HEK293T (cell line): ENCODE data around the gene CAMK2D.

Source experiments
- CTCF ChIA-PET: fragments of 350-600 bp; formaldehyde crosslinking; extraction: SDS; loops from one replicate; lab custom pipeline; 2021; ENCODE audit warnings: antibody characterized with exemption, inconsistent platforms; lab: Yijun Ruan, JAX
- POLR2A ChIA-PET: fragments of 350-600 bp; formaldehyde crosslinking; extraction: SDS; loops from one replicate; lab custom pipeline; 2020; ENCODE audit warnings: antibody characterized with exemption, inconsistent platforms; lab: Yijun Ruan, JAX
- DNase-seq: peaks from one replicate; pipeline ENCODE4 v3.0.0; 2012; ENCODE audit warnings: mixed read lengths; ENCODE audit errors: extremely low spot score
- ARNT ChIP-seq: fragments of 450-650 bp; IDR thresholded peaks from 2 replicates; pipeline ENCODE4 v1.6.1; 2017; ENCODE audit warnings: mild to moderate bottlenecking
- BHLHE40 ChIP-seq: fragments of 450-650 bp; IDR thresholded peaks from 2 replicates; pipeline ENCODE4 v1.6.1; 2016; ENCODE audit warnings: mild to moderate bottlenecking, moderate library complexity, borderline replicate concordance
- CTBP1 ChIP-seq: fragments of 450-650 bp; IDR thresholded peaks from 2 replicates; pipeline ENCODE4 v1.6.1; 2016; ENCODE audit warnings: borderline replicate concordance
- ELF4 ChIP-seq: fragments of 450-650 bp; IDR thresholded peaks from 2 replicates; pipeline ENCODE4 v1.6.1; 2017; ENCODE audit warnings: antibody characterized with exemption
- FOXA1 ChIP-seq: fragments of 450-650 bp; IDR thresholded peaks from 2 replicates; pipeline ENCODE4 v1.6.1; 2016; ENCODE audit warnings: mild to moderate bottlenecking
- FOXK2 ChIP-seq: fragments of 450-650 bp; IDR thresholded peaks from 2 replicates; pipeline ENCODE4 v1.6.1; 2016; ENCODE audit warnings: mild to moderate bottlenecking
- FOXM1 ChIP-seq: fragments of 450-650 bp; IDR thresholded peaks from 2 replicates; pipeline ENCODE4 v1.6.1; 2017; ENCODE audit warnings: mild to moderate bottlenecking, borderline replicate concordance
- HDGF ChIP-seq: fragments of 450-650 bp; IDR thresholded peaks from 2 replicates; pipeline ENCODE4 v1.6.1; 2017; ENCODE audit warnings: antibody characterized with exemption, borderline replicate concordance
- L3MBTL2 ChIP-seq: fragments of 450-650 bp; conservative IDR thresholded peaks from 2 replicates; pipeline ENCODE4 v1.6.1; 2016; ENCODE audit warnings: mild to moderate bottlenecking
- LEF1 ChIP-seq: fragments of 450-650 bp; IDR thresholded peaks from 2 replicates; pipeline ENCODE4 v1.6.1; 2017; ENCODE audit warnings: mild to moderate bottlenecking, borderline replicate concordance
- NFRKB ChIP-seq: fragments of 450-650 bp; IDR thresholded peaks from 2 replicates; pipeline ENCODE4 v1.6.1; 2016; ENCODE audit warnings: mild to moderate bottlenecking, moderate library complexity
- SP1 ChIP-seq: fragments of 450-650 bp; IDR thresholded peaks from 2 replicates; pipeline ENCODE4 v1.6.1; 2017
- SUZ12 ChIP-seq: fragments of 450-650 bp; IDR thresholded peaks from 2 replicates; pipeline ENCODE4 v1.6.1; 2016; ENCODE audit warnings: mild to moderate bottlenecking
- TARDBP ChIP-seq: fragments of 450-650 bp; IDR thresholded peaks from 2 replicates; pipeline ENCODE4 v1.6.1; 2016
- ZNF384 ChIP-seq: fragments of 450-650 bp; IDR thresholded peaks from 2 replicates; pipeline ENCODE4 v1.6.1; 2016
- TF ChIP-seq, protein P1 (sequence below): fragments of 450-650 bp; IDR thresholded peaks from 2 replicates; pipeline ENCODE4 v1.6.1; 2016

CAMK2D gene

DNA sequence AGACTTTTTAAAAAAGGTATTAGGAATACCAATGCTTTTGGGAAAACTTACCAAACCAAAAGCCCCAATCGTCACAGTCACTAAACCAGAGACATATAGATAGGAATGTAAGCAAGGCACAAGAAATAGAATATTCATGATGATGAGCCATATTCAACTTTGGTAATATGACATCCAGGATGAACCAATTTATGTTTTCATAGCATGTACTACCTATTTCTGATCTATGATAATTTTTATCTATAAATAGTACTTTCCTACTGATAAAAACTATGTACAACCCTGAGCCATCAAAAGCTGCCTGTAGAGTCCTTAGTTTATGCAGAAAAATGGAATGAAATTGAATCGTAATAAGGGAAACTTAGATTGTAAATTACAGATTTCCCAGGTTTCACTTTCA lies 18.9 kb downstream of the CAMK2D start:
- no peak for DNase-seq
- ChIA-PET CTCF (no interaction called here), POLR2A (no interaction called here)
- TF ChIP-seq FOXK2 (no peak), BHLHE40 (no peak), FOXA1 (no peak), SP1 (no peak), ZNF384 (no peak), ELF4 (no peak), FOXM1 (no peak), SUZ12 (no peak), TARDBP (no peak), ARNT (no peak), L3MBTL2 (no peak), CTBP1 (no peak), LEF1 (no peak), NFRKB (no peak)
- TF ChIP-seq, protein P1, sequence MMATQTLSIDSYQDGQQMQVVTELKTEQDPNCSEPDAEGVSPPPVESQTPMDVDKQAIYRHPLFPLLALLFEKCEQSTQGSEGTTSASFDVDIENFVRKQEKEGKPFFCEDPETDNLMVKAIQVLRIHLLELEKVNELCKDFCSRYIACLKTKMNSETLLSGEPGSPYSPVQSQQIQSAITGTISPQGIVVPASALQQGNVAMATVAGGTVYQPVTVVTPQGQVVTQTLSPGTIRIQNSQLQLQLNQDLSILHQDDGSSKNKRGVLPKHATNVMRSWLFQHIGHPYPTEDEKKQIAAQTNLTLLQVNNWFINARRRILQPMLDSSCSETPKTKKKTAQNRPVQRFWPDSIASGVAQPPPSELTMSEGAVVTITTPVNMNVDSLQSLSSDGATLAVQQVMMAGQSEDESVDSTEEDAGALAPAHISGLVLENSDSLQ: no peak

DNA sequence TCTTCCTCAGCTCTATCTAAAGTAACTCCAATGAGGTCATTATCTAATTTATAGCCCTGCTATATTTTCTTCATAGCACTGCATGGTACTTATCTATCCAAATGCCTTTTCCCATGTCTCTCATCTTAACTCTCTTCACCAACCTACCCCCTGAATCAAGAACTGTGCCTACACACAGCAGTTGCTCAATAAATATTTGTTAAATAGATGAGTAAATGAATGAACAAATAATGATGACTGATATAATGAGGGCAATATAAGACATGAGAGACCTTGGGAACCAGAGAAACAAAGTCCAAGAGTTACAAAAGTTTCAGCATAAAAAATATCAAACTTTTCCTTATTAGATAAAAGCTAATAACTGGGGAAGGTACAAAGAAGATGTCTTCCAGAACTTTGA lies 19.6 kb downstream of the CAMK2D start:
- TF ChIP-seq L3MBTL2 (no peak), ELF4 (no peak), SP1 (no peak), NFRKB (no peak), ZNF384 (no peak), ARNT (no peak), CTBP1 (no peak), FOXA1 (no peak), FOXM1 (no peak), BHLHE40 (no peak), SUZ12 (no peak)
- TF ChIP-seq, protein P1: no peak
- no peak for DNase-seq
- CTCF ChIA-PET: no interaction called here
- POLR2A ChIA-PET: no interaction called here

DNA sequence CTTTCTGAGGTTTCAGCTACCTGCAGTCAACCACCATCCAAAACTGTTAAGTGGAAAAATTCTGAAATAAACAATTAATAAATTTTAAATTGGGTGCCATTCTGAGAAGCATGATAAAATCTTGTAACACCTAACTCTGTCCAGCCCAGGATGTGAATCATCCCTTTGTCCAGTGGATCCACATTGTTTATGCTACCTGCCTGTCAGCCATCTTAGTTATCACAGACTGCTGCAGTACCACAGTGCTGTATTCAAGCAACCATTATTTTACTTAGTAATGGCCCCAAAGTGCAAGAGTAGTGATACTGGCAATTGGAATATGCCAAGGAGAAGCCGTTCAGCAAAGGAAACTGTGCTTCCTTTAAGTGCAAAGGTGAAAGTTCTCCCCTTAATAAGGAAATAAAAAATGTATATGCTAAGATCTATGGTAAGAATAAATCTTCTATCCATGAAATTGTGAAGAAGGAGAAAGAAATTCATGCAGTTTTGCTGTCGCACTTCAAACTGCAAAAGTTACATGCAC lies 20.6 kb downstream of the CAMK2D start:
- TF ChIP-seq, protein P1: no peak
- TF ChIP-seq ELF4 (no peak), NFRKB (no peak), LEF1 (no peak), SP1 (no peak), CTBP1 (no peak), FOXK2 (no peak), FOXA1 (no peak), BHLHE40 (no peak), TARDBP (no peak), FOXM1 (no peak), HDGF (no peak), ARNT (no peak), SUZ12 (no peak), ZNF384 (no peak), L3MBTL2 (no peak)
- ChIA-PET CTCF (no interaction called here), POLR2A (no interaction called here)
- DNase-seq: no peak

DNA sequence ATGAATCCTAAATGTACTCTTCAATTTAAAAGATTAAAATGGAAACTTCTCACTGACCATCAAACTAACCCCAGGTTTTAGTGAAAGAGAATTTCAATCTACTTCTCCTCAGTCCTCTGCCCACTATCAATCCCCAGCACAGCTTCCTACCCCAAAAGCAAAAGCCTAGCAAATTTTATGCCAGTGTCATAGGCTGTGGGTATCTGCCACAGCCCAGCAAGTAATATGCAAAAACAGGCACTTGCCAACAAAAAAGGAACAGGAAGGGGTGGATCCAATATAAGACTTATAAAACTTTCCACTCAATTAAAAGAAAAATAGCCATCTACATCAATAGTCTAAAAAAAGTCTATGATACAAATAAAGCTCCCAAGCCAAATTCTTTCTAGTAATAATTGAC lies 22.3 kb downstream of the CAMK2D start:
- ChIA-PET CTCF (no interaction called here), POLR2A (no interaction called here)
- TF ChIP-seq FOXM1: no peak
- TF ChIP-seq CTBP1: no peak
- no peak for TF ChIP-seq NFRKB
- TF ChIP-seq FOXA1: no peak
- no peak for TF ChIP-seq HDGF
- TF ChIP-seq ARNT: no peak
- DNase-seq: no peak

DNA sequence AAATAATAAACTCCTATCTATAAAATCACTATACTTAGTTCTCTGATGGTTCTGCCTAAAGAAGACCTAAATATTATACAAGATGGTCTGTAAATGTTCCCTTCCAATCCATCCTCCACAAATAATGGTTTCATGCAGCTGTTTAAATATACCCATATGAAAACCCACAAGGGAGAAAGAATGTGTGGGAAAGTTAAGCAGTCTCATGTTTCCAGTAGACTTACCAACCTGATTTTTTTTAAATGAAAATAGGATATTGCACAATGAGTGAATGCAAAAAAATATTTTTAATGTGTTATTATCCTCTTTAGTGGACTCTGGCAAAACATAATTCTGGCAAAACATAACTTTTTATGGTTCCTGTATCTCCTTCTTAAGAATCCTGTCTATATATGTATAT lies 23.3 kb downstream of the CAMK2D start:
- POLR2A ChIA-PET: no interaction called here
- DNase-seq: no peak
- TF ChIP-seq L3MBTL2: no peak
- TF ChIP-seq, protein P1: no peak
- no peak for TF ChIP-seq FOXA1
- TF ChIP-seq ELF4: no peak
- TF ChIP-seq CTBP1: no peak
- no peak for TF ChIP-seq SUZ12
- TF ChIP-seq HDGF: no peak
- TF ChIP-seq TARDBP: no peak
- no peak for TF ChIP-seq NFRKB
- TF ChIP-seq FOXM1: no peak
- CTCF ChIA-PET: no interaction called here

DNA sequence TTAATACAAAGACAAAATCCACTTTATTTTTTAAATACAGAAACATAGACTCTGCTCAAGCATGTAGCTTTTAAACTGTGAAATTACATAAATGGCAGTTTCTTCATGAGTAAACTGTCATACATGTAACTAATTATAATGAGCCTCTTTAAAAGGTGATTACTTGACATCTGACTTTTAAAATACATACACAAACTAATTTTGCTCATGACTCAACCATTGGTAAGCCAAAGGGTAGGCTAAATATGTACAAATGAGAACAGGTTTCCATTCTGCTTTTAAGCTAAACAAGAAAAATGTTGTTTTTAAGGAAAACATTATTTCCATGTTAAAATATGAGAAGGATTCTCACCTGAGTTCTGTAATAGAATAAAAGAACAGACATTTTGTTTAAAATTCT lies 27.9 kb downstream of the CAMK2D start:
- ChIA-PET CTCF (interaction anchor here (0.7 kb wide), 1 partner anchor 339 kb away, joined by 3 read pairs; no protein-coding TSS in a partner anchor), POLR2A (no interaction called here)
- TF ChIP-seq BHLHE40 (no peak), FOXK2 (no peak), HDGF (no peak), LEF1 (no peak), TARDBP (no peak), L3MBTL2 (no peak), NFRKB (no peak), SUZ12 (no peak), ELF4 (no peak), FOXA1 (no peak), ZNF384 (no peak)
- TF ChIP-seq, protein P1: no peak
- DNase-seq: no peak
